Measurements from ENCODE around the gene BCL11A.

The BCL11A gene

GRCh38 chr2:60412027-60412426, 141.4 kb downstream of the BCL11A start:
- TF ChIP-seq CTCF (IDR thresholded peaks at IDR 0.05; ENCODE audit: borderline replicate concordance, insufficient read depth, low read depth, low read length) = no peak
- no peak overlapping the region for H3K4me3 ChIP-seq (ENCODE audit: low read depth, low read length)

GRCh38 chr2:60411295-60411694, 142.2 kb downstream of the BCL11A start:
- H3K4me3 ChIP-seq (ENCODE audit: low read depth, low read length) = no peak overlapping the region
- no peak for TF ChIP-seq CTCF (IDR thresholded peaks at IDR 0.05; ENCODE audit: borderline replicate concordance, insufficient read depth, low read depth, low read length)

- H3K4me3 ChIP-seq (ENCODE audit: low read depth, low read length) = no peak overlapping the region
- no peak for TF ChIP-seq CTCF (IDR thresholded peaks at IDR 0.05; ENCODE audit: borderline replicate concordance, insufficient read depth, low read depth, low read length)
These were observed 142.9 kb downstream of the BCL11A start for GRCh38 chr2:60410456-60411146.

- no peak overlapping the region for H3K4me3 ChIP-seq (ENCODE audit: low read depth, low read length)
- TF ChIP-seq CTCF (IDR thresholded peaks at IDR 0.05; ENCODE audit: borderline replicate concordance, insufficient read depth, low read depth, low read length) = no peak
These were observed 144.0 kb downstream of the BCL11A start for GRCh38 chr2:60409531-60409871.

GRCh38 chr2:60408811-60409530, 144.5 kb downstream of the BCL11A start:
- no peak for TF ChIP-seq CTCF (IDR thresholded peaks at IDR 0.05; ENCODE audit: borderline replicate concordance, insufficient read depth, low read depth, low read length)
- no peak overlapping the region for H3K4me3 ChIP-seq (ENCODE audit: low read depth, low read length)

- no peak for TF ChIP-seq CTCF (IDR thresholded peaks at IDR 0.05; ENCODE audit: borderline replicate concordance, insufficient read depth, low read depth, low read length)
- no peak overlapping the region for H3K4me3 ChIP-seq (ENCODE audit: low read depth, low read length)
These were observed 145.2 kb downstream of the BCL11A start for GRCh38 chr2:60408207-60408606.

GRCh38 chr2:60407398-60407797, 146.1 kb downstream of the BCL11A start:
- no peak overlapping the region for H3K4me3 ChIP-seq (ENCODE audit: low read depth, low read length)
- no peak for TF ChIP-seq CTCF (IDR thresholded peaks at IDR 0.05; ENCODE audit: borderline replicate concordance, insufficient read depth, low read depth, low read length)

All from GM12875 (cell line).